NOMO-1 treated with DMSO at 0.1 percent for 48 hours (cell line): Measurements from ENCODE around the gene LDAH.
A peak's percentile ranks its signal among the peaks of the same experiment; 100 is the strongest.
"Not testable (repeated sequence)": the region's sequence is repeated elsewhere in the genome, so short reads cannot be mapped to it uniquely, and the experiment has no call there.

ENCODE experiments used
- DNase-seq: peaks from one replicate; lab custom pipeline; 2025; ENCODE audit not compliant: unreplicated experiment; lab: John Stamatoyannopoulos, UW

LDAH gene

DNA sequence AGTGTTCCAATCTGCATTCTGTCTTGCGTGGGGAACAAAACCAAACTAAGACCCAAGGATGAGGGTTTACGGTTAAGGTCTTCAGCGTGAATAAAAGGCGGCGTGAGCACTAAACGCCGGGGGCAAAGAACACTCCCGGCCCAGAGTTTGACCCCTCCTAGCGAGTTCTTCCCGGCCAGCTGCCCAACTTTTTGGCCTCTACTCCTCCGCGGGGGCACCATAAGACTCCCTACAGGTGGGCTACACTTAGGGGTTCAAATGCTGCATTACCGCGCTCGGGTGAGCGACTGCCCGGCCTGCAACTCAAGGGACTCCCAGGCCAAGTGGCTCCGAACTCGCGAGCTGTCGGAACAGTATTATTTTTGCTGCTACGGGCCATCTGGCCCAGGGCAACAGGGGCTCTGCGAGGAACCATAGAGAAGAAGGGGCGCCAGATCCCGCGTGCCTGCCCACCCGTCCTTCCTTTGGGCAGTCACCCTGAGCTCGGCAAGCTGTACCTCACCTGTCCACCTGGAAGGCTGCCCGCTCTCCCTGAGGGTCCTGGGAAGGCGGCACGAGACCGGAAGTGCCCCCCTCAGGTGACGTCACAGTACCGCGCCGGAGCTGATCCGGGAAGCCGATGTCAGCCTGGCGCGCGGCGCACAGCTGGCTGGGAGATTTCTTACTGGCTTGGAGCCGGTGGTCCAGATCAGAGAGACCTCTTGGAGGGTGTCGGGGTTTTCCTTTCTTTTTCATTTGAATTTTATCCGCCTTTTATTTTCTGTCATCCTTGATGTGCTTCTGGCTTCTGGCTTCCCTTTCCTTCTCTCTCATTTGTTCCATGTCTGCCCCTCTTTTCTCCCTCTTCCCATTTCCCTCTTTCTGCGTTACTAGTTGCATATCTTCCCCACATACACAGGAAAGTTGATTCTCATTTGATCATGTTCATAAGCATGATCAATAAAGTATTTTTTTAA lies at the start of gene LDAH:
TSS of gene LDAH (minus strand) at position 567 of the 956 bp plus-strand sequence. CDS start 21,638 bp downstream, outside the sequence.
- peak; percentile 60 for DNase-seq

DNA sequence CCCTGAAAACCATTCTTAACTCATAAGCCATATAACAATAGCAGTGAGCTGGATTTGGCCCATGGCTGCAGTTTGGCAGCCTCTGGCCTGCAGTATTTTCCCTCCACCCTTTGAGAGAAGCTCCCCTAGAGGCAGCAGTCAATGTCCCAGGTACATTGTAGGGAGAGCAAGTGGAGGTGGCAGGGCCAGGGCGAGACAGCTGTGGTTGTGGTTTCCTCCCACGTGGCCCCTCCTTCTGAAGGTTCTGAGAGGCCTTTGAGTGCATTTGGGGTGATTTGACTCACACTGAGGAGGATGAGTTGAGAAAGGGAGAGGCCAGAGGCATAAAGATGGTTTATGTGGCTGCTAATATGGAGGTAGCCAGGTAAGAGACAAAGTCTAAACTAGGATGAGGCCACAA lies 45.5 kb upstream of the LDAH start:
- DNase-seq: no peak

DNA sequence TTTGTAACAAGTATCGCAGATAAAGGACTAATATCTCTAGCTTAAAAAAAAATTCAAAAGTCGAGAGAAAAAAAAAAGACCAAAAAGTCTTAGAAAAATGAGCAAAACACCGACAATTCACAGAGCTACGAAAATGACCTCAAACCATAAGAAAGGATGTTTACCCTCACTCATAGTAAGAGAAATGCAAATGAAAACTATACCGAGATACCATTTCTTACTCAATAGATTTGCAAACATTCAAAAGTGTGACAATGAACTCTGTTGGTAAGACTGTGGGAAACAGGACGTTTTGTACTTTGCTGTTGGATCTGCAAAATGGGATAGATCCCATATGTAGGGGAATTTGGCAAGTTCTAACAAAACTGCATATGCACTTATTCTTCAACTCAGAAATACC lies 39.9 kb upstream of the LDAH start:
- DNase-seq: no peak

DNA sequence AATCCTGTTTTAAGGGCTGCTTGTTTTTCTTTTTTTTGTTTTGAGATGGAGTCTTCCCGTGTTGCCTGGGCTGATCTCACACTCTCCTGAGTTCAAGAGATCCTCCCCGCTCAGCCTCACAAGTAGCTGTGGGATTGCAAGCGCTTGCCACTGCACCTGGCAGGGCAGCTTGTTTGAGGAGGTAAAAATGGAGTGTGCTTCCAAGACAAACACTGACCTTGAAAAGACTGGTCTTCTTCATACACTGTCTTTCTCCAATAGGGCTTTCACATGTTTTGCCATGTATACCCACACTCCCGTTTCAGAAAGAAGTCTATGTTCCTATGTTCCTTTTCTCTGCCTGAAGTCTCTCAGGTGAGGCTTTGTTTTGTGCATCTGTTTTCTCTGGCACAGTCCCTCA lies 32.6 kb upstream of the LDAH start:
- no peak for DNase-seq

DNA sequence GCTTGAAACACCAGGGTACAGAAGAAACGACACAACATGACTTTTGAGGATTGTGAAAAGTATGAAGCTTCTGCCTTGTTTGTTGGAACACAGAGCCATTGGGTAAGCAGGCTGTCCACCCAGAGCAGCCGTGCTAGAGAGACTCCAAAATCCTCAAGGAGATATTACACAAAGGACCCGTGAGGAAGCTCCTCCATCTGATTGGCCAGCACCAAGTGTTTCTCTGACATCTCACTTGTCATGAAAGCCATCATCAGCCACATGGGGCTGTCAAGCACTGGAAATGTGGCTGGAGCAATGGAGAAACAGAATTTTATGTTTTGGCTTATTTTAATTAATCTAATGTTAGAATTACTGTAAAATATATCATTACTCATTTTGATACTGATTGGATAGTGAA lies 29.8 kb upstream of the LDAH start:
- no peak for DNase-seq

DNA sequence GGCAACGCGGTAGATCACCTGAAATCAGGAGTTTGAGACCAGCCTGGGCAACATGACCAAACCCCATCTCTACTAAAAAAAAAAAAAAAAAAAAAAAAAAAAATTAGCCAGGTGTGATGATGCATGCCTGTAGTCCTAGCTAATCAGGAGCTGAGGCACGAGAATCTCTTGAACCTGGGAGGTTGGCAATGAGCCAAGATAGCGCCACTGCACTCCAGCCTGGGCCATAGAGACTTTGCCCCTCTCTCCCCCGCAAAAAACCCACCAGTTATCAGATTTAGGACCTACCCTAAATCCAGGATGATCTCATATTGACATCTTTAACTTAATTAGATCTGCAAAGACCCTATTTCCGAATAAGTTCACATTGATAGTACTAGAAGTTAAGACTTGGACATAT lies 29.2 kb upstream of the LDAH start:
- no peak for DNase-seq

DNA sequence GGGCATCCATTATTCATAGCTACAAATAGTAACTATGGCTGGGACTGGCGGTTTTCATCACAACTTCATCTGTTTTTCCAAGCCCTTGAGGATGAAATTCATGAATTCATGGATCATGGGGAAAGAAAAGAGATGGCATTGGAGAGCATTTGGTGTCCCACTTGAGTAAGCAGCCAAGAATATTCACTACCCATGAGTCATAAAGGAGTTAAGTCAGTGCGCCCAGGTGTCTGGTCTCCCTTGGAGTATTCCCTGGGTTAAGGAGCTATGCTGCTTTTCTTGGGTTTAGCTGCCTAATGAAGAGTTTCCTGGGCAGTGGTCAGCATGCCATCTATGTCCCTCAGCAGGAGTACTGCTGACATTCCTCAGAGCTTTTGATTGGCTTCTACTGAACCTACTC lies 21.3 kb upstream of the LDAH start:
- no peak for DNase-seq

DNA sequence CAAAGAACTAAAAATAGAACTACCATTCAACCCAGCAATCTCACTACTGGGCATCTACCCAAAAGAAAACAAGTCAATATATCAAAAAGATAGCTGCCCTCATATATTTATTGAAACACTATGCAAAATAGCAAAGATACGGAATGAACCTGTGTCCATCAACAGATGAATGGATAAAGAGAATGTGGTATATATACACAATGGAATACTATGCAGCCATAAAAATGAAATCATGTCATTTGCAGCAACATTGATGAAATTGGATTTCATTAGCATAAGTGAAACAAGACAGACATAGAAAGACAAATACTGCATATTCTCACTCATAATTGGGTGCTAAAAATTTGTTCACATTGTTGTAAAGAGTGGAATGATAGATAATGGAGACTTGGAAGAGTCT lies 16.2 kb upstream of the LDAH start:
- no peak for DNase-seq

DNA sequence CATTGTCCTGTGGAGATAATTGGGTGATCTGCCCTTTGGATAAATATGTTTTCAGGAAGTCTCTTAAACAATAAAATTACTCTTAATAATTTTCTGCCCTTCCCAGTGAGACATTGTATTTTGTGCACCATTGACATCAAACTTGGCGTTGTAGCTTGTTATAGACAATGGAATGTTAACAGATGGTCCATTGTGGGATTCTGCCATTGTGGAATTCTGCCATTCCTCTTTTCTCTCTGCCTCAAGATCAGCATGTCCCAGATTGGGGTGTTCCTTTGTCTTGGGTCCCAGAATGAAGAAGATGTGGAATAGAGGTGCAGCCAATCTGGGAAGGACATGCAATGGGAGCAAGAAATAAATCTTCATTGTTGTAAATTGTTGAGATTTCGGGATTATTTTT lies 15.1 kb upstream of the LDAH start:
- no peak for DNase-seq

DNA sequence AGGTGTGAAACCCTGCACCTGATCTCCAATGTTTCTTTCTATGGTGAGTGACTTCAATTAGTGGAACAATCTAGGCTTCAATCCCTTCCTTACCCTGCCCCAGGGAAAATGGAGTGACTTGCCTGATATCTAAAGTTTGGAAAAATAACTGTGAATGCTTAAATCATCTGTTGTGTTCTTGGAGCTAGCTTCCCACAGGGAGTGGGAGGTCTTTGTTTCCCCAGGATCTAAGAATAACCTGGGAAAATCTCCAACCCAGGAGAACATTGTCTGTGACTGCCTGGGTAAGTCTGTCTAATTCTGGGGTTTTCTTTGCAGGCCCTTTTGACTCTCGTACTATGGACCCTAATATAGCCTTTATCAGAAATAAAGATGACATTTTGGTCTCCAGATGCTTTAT lies 13.6 kb upstream of the LDAH start:
- DNase-seq: no peak

DNA sequence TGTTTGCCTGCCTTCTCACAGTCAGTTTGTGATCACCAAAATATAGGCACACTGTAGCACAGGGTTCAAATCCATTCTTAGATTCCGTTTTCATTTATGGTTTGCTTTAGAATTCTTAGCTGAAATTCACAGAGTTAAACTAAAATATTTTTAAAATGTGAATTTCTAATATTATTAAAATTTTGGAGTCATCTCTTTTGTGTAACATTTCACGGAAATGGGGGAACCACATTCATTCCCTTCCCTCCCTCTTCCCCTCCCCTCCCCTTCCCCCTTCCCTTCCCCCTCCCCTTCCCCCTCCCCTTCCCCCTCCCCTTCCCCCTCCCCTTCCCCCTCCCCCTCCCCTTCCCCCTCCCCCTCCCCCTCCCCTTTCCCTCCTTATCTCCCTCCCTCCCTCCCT lies 11.4 kb upstream of the LDAH start:
- DNase-seq: no peak

DNA sequence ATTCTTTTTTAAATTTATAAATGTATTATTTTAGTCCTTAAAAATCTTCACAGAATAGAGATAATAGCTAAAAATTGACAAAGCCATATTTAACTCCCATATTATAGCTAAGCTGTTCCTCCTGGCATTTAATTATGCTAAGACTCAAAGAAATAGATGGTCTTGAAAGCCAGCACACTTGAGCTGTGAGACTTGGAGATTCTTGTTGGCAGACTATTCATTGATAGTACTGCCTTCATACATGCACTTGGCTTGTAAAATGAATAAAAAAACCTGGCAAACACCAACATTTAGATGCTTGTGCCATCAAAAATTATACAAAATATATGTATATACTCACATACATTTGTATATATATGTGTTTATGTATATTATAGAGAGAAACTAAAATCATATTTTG lies 9.7 kb upstream of the LDAH start:
- no peak for DNase-seq

DNA sequence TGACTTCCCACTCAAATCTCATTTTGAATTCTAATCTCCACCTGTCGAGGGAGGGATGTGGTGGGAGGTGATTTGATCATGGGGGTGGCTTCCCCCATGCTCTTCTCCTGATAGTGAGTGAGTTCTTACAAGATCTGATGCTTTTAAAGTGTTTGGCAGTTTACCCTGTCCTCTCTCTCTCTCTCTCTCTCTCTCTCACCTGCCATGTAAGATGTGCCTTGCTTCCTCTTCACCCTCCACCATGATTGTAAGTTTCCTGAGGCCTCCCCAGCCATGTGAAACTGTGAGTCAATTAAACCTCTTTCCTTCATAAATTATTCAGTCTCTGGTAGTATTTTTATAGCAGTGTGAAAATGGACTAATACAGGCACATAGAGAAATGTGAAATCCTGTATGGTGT lies 7.0 kb upstream of the LDAH start:
- DNase-seq: no peak

DNA sequence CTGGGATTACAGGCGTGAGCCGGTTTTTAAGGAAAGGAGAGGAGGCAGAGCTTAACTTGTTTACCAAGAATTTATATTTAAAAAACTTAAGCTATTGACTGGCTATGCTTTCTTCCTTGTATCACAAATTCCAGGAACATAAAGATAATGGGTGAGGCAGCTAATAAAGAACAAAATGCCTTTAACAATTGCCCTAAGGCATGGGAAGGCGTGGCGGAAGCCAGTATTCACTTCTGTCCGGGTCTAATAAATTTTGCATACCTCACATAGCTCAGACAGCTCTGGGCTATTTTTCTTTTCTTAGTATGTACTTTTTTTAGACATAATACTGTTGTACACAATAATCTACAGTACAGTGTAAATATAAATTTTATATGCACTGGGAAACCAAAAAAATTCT lies 1.0 kb upstream of the LDAH start:
- DNase-seq: no peak

DNA sequence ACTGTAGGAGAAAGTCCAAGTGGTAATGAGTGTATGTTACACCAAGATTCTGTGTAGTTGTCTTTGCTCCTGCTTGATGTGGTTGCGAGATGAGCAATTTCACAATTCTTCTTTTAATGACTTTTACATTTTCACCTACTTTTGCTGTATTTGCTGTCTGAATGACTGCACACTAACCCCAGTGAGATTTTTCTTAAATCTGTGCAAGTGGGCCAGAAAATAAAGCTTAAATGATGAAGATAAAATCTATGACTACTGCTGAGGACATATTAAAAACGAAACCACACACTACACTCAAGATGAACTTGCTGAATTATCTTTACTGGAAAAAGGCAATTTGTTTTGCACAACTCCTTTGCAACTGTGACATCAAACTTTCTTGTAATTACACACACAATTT lies 4.1 kb downstream of the LDAH start:
- peak; percentile 25 for DNase-seq

DNA sequence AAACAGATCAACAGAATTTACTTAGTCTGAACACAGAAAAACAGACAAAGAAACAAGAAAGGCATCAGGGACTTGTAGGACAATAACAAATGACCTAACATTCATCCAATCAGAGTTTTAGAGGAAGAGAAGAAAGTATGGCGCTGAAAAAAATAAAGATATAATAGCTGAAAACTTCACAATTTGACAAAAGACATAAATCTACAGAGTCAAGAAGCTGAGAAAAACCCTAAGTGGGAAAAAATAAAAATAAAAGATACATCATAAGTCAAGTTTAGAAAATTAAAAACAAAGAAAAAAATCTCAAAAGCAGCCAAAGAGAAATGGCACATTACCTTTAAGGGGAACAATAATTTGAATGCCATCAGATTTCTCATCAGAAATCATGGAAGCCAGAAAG lies 7.7 kb downstream of the LDAH start:
- DNase-seq: no peak

DNA sequence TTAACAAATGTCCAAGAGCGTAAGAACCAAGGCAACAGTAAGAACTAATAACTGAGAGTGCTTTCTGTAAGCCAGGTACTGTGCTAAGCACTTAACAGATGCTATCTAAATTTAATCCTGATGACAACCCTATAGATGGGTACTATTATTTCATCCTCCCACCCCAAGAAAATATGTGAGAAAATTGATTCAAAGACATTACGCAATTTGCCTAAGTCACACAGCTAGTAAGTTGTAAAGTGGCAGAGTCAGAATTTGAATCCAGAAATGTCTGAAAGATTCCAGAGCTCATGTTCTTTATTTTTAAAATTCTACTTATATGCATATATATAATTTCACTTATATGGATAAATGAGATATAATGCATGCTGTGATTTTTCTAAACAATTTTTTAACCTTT lies 10.1 kb downstream of the LDAH start:
- no peak for DNase-seq

DNA sequence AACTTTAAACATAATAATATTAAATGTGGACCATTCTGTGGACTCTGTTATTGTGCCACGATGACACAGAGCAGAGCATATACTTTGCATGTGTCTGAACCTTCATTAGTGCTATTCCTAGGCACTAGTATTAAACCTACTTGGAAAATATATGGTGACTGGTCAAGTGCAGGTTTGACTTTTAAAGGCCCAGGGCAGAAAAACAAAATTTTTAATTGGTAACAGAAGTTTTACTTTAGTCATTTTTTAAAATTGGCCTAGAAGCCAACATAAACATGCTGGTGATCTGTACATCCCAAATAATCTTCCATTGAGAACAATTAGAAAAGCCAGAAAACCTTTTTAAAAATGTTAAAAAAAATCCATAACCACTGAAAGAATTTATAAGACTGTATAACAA lies 16.6 kb downstream of the LDAH start:
- no peak for DNase-seq

DNA sequence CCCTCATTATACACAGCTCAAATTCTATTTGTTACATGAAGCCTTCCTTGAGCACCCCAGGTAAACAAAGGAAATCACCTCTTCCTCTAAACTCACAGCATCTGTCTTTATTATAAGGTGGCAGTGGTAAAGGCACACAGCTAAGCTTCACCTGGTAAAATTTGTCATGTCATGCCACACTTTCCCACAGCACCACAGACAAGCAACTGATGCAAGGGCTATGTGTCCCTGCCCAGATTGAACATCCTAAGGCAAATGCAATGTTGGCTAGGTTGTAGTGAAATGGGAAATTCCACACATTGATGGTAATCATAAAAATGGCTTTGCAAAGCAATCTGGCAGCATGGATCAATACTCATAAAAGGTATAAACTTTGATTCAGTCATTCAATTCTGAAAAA lies 18.9 kb downstream of the LDAH start:
- DNase-seq: no peak

DNA sequence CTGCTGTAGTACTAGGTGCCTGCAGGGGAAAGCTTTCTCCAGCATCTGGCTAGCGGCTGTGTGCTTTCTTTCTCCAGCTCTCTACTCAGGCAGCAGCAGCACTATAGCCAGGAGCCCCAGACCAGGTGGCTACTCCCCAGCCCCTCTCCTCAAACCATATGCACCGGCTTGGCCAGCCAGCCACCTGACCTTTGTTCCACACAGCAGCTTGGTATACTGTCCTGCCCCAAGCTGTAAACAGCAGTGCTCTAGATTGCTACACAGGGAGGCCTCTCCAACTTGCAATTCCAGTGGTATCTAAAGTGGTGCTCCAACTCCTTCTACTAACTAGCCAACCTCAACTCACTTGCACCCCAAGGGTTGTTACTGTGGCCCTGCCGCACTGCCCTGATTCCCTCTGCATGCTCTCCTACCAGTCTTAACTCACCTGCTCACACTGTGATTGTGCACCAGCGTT lies 19.6 kb downstream of the LDAH start:
- no peak for DNase-seq

DNA sequence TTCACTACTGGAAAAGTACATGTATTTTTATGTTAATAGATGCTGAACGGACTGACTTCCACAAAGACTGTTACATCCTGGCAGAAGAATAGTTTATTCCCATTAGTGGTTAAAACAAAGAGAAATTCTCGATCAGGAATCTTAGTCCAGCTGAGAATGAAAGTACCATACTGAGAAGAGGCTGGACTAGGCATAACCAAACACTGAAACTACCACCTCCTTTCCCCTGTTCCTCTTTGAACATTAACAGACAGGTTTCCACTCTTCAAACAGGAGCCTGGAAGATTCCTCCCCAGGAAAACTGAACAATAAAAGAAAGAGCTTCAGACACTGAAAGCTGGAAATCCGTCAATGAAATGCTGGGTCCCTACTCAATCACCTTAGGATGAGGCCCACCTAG lies 25.8 kb downstream of the LDAH start:
- DNase-seq: no peak

DNA sequence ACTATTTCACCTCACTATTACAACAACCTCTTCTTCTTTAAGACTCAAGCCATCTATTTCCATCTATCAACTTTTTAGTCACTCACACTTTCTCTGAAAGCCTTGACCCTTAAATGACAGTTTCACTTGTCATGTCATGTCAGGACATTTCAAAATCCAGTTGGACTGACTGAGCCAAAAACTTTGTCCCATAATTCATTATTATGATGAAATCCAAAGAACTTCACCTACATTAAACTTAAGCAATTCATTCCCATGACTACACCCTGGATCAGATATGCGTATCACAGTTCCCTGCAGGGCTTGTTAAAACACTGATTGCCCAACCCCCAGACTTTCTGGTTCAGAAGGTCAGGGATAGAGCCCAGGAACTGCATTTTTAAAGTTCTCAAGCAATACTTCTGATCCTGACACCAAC lies 26.5 kb downstream of the LDAH start:
- no peak for DNase-seq

DNA sequence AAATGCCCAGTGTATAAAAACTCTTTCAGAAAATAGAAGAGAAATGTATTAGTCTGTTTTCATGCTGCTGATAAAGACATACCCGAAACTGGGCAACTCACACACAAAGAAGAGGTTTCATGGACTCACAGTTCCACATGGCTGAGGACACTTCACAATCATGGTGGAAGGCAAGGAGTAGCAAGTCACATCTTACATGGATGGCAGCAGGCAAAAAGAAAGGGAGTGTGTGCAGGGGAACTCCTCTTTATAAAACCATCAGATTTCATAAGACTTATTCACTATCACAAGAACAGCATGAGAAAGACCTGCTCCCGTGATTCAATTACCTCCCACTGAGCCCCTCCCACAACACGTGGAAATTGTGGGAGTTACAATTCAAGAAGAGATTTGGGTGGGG lies 29.0 kb downstream of the LDAH start:
- not testable (repeated sequence) for DNase-seq
